ENCODE data around the gene IMPA2.

The IMPA2 gene

DNA sequence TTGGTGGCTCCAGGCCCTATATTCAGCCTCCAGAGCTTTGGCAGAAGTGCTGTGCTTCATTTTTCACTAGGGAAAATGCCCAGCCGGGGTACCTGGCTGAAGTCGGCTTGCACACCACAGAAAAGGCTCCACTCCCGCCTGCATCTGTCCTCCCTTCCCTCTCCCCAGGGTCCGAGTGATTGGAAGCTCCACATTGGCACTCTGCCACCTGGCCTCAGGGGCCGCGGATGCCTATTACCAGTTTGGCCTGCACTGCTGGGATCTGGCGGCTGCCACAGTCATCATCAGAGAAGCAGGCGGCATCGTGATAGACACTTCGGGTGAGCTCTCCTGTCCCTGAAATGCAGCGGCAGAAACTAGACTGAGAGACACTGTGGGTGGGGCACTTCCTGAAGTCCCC is 47.4 kb downstream of the IMPA2 start:
- no peak overlapping the region for H3K27ac ChIP-seq (ENCODE audit: extremely low read depth, low read depth, low read length)
- H3K9me3 ChIP-seq (ENCODE audit: control insufficient read depth, insufficient read depth, low read depth, low read length): no peaks in the 10 kb centered on the region
- H3K4me1 ChIP-seq (ENCODE audit: control insufficient read depth, insufficient read depth, low read length): no peaks in the 10 kb centered on the region
- ChIA-PET POLR2A (interaction anchor here (0.6 kb wide), 1 partner anchor 23 kb away, joined by 3 read pairs; no protein-coding TSS in a partner anchor), CTCF (interaction anchor here (0.6 to 3.3 kb wide), 4 partner anchors 10 to 299 kb away, joined by 3 to 22 read pairs (median 4); no protein-coding TSS in a partner anchor)
- peaks cover 4 to 7% of the 10 kb centered on the region in 2 experiments; a peak in 2 of 3 replicates for H3K36me3 ChIP-seq (ENCODE audit: control insufficient read depth in 2 of 2, insufficient read depth in 1 of 2, low read length in 2 of 2)
- no peak overlapping the region for H3K4me3 ChIP-seq (ENCODE audit: low read depth, low read length)
- no peak for TF ChIP-seq GLIS2 (tag by site-specific recombination; IDR thresholded peaks at IDR 0.05)
- TF ChIP-seq ZBTB1 (tag by site-specific recombination; IDR thresholded peaks at IDR 0.05): no peak
- no peak for TF ChIP-seq ZNF677 (tag by site-specific recombination; IDR thresholded peaks at IDR 0.05)
- TF ChIP-seq ZFP69B (tag by site-specific recombination; IDR thresholded peaks at IDR 0.05): no peak

DNA sequence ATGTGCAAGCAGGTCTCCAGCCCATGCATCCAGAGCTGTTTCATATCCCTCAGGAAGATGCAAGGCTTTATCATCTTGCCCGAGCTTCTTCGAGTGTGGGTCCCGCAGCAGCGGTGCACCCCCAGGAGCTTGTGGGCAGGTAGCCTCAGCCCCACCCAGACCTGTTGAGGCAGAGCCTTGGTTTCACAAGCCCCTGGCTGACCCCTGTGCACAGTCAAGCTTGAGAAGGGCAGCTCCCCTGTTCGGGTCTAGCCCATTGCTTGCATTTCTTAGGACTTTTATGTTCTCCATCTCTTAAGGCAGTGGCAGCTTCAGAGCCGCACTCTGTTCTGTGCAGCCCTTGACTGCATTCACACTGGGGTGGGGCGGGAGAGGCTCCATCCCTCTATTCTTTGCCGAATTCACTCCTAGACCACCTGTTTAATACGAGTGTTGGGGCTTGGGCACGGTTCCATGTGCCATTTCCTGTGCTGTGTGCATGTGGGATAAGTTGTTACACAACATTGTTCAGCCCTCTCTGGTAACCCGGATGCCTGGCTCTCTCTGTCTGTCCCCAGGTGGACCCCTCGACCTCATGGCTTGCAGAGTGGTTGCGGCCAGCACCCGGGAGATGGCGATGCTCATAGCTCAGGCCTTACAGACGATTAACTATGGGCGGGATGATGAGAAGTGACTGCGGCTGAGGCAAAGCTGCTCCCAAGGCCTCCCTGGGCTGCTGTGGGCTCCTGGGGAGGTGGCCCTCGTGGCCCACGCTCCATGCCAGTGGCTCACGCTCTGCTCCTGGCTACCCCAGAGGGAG is 48.7 kb downstream of the IMPA2 start:
- no peaks in the 10 kb centered on the region for H3K4me1 ChIP-seq (ENCODE audit: control insufficient read depth, insufficient read depth, low read length)
- peaks cover 4 to 7% of the 10 kb centered on the region in 2 experiments; a peak in 2 of 3 replicates for H3K36me3 ChIP-seq (ENCODE audit: control insufficient read depth in 2 of 2, insufficient read depth in 1 of 2, low read length in 2 of 2)
- CTCF ChIA-PET: interaction anchor here (0.9 to 3.3 kb wide), 6 partner anchors 9 to 297 kb away, joined by 3 to 22 read pairs (median 4); no protein-coding TSS in a partner anchor
- no peak overlapping the region for H3K4me3 ChIP-seq (ENCODE audit: low read depth, low read length)
- H3K27ac ChIP-seq (ENCODE audit: extremely low read depth, low read depth, low read length): no peak overlapping the region
- TF ChIP-seq ZNF600 (tag by site-specific recombination; IDR thresholded peaks at IDR 0.05) (no peak), ZNF426 (tag by site-specific recombination; IDR thresholded peaks at IDR 0.05) (no peak), ZNF664 (tag by site-specific recombination; IDR thresholded peaks at IDR 0.05) (no peak), ZNF133 (tag by site-specific recombination; IDR thresholded peaks at IDR 0.05) (no peak), SP3 (tag by site-specific recombination; IDR thresholded peaks at IDR 0.05) (no peak), ZNF239 (tag by site-specific recombination; IDR thresholded peaks at IDR 0.05) (no peak), GLIS1 (tag by site-specific recombination; IDR thresholded peaks at IDR 0.05) (no peak), ZNF473 (tag by site-specific recombination; IDR thresholded peaks at IDR 0.05) (no peak), ZNF394 (tag by site-specific recombination; IDR thresholded peaks at IDR 0.05; ENCODE audit: borderline replicate concordance) (no peak), MEIS1 (CRISPR knock-in tag; IDR thresholded peaks at IDR 0.05; ENCODE audit: borderline replicate concordance) (no peak), OSR2 (tag by site-specific recombination; IDR thresholded peaks at IDR 0.05) (no peak), REPIN1 (tag by site-specific recombination; IDR thresholded peaks at IDR 0.05; ENCODE audit: low read depth) (no peak), ZNF138 (tag by site-specific recombination; IDR thresholded peaks at IDR 0.05; ENCODE audit: borderline replicate concordance) (no peak)
- TF ChIP-seq, protein P1, sequence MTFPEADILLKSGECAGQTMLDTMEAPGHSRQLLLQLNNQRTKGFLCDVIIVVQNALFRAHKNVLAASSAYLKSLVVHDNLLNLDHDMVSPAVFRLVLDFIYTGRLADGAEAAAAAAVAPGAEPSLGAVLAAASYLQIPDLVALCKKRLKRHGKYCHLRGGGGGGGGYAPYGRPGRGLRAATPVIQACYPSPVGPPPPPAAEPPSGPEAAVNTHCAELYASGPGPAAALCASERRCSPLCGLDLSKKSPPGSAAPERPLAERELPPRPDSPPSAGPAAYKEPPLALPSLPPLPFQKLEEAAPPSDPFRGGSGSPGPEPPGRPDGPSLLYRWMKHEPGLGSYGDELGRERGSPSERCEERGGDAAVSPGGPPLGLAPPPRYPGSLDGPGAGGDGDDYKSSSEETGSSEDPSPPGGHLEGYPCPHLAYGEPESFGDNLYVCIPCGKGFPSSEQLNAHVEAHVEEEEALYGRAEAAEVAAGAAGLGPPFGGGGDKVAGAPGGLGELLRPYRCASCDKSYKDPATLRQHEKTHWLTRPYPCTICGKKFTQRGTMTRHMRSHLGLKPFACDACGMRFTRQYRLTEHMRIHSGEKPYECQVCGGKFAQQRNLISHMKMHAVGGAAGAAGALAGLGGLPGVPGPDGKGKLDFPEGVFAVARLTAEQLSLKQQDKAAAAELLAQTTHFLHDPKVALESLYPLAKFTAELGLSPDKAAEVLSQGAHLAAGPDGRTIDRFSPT (tag by site-specific recombination; IDR thresholded peaks at IDR 0.05): no peak
- POLR2A ChIA-PET: no interaction called here
- H3K9me3 ChIP-seq (ENCODE audit: control insufficient read depth, insufficient read depth, low read depth, low read length): no peaks in the 10 kb centered on the region

DNA sequence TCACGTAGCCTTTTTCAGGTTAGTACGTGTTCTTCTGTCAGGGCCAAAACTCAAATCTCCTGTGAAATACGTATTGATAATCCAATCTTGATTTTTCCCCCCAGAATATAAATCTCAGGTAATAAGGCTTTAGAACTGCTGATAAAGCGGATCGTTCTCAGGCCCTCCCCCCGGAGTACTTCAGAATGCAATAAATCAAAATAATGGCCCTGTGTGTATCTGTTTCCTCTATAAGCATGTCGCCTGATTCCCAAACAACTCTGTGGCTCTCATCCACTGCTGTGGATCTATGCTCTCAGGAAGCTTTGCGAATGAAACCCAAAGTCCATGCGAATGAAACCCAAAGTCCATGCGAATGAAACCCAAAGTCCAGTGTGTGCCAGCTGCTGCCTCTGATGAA is 49.4 kb downstream of the IMPA2 start:
- ChIA-PET POLR2A (no interaction called here), CTCF (interaction anchor here (0.9 to 3.3 kb wide), 5 partner anchors 8 to 298 kb away, joined by 3 to 22 read pairs (median 4); no protein-coding TSS in a partner anchor)
- H3K4me1 ChIP-seq (ENCODE audit: control insufficient read depth, insufficient read depth, low read length): no peaks in the 10 kb centered on the region
- no peak for TF ChIP-seq BCL11A (tag by site-specific recombination; IDR thresholded peaks at IDR 0.05; ENCODE audit: low read depth)
- no peak for TF ChIP-seq ZNF654 (tag by site-specific recombination; IDR thresholded peaks at IDR 0.05; ENCODE audit: low read depth)
- TF ChIP-seq, protein P2, sequence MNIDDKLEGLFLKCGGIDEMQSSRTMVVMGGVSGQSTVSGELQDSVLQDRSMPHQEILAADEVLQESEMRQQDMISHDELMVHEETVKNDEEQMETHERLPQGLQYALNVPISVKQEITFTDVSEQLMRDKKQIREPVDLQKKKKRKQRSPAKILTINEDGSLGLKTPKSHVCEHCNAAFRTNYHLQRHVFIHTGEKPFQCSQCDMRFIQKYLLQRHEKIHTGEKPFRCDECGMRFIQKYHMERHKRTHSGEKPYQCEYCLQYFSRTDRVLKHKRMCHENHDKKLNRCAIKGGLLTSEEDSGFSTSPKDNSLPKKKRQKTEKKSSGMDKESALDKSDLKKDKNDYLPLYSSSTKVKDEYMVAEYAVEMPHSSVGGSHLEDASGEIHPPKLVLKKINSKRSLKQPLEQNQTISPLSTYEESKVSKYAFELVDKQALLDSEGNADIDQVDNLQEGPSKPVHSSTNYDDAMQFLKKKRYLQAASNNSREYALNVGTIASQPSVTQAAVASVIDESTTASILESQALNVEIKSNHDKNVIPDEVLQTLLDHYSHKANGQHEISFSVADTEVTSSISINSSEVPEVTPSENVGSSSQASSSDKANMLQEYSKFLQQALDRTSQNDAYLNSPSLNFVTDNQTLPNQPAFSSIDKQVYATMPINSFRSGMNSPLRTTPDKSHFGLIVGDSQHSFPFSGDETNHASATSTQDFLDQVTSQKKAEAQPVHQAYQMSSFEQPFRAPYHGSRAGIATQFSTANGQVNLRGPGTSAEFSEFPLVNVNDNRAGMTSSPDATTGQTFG (tag by site-specific recombination; IDR thresholded peaks at IDR 0.05; ENCODE audit: borderline replicate concordance): no peak
- TF ChIP-seq ZEB2 (tag by site-specific recombination; IDR thresholded peaks at IDR 0.05): no peak
- TF ChIP-seq, protein P3, sequence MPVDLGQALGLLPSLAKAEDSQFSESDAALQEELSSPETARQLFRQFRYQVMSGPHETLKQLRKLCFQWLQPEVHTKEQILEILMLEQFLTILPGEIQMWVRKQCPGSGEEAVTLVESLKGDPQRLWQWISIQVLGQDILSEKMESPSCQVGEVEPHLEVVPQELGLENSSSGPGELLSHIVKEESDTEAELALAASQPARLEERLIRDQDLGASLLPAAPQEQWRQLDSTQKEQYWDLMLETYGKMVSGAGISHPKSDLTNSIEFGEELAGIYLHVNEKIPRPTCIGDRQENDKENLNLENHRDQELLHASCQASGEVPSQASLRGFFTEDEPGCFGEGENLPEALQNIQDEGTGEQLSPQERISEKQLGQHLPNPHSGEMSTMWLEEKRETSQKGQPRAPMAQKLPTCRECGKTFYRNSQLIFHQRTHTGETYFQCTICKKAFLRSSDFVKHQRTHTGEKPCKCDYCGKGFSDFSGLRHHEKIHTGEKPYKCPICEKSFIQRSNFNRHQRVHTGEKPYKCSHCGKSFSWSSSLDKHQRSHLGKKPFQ (tag by site-specific recombination; IDR thresholded peaks at IDR 0.05): no peak
- TF ChIP-seq ZNF391 (tag by site-specific recombination; IDR thresholded peaks at IDR 0.05; ENCODE audit: borderline replicate concordance, low read depth): no peak
- no peak for TF ChIP-seq TCF7L2 (IDR thresholded peaks at IDR 0.05; ENCODE audit: borderline replicate concordance, low read depth, low read length)

More for the DNA sequence above, 49.4 kb downstream of the IMPA2 start:
- Histone ChIP-seq H3K36me3 (ENCODE audit: control insufficient read depth in 2 of 2, insufficient read depth in 1 of 2, low read length in 2 of 2) (peaks cover 4 to 7% of the 10 kb centered on the region in 2 experiments; a peak in 2 of 3 replicates), H3K4me3 (ENCODE audit: low read depth, low read length) (no peak overlapping the region), H3K27ac (ENCODE audit: extremely low read depth, low read depth, low read length) (no peak overlapping the region), H3K9me3 (ENCODE audit: control insufficient read depth, insufficient read depth, low read depth, low read length) (no peaks in the 10 kb centered on the region)

Data from HEK293 (cell line).